ENCODE results near the gene ZNF593. TPM values are rescaled to one million over a fixed set of nuclear protein-coding genes. Genes with fewer than 3 reads are reported as not detected.

The ZNF593 gene
- total and polyA plus RNA-seq, 2 experiments from 2014 or later, result 26.2 to 108 TPM

GRCh38 chr1:26130695-26131094, 39.0 kb upstream of the ZNF593 start (continued):
- TF ChIP-seq ZNF462 (CRISPR knock-in tag; IDR thresholded peaks at IDR 0.05) (no peak), NANOG (IDR thresholded peaks at IDR 0.05; ENCODE audit: borderline replicate concordance) (no peak), CREB1 (CRISPR knock-in tag; IDR thresholded peaks at IDR 0.05; ENCODE audit: low read depth) (no peak), JUNB (IDR thresholded peaks at IDR 0.05; ENCODE audit: unreplicated experiment) (no peak), ZNF114 (CRISPR knock-in tag; IDR thresholded peaks at IDR 0.05) (no peak), REST (IDR thresholded peaks at IDR 0.05; ENCODE audit: unreplicated experiment) (no peak)
